ENCODE measurements around the gene IFFO2. TPM values are rescaled to one million over a fixed set of nuclear protein-coding genes. Genes with fewer than 3 reads are reported as not detected.

IFFO2 gene
- total RNA-seq, 1 experiment from 2014 or later: 15.6 TPM

DNA sequence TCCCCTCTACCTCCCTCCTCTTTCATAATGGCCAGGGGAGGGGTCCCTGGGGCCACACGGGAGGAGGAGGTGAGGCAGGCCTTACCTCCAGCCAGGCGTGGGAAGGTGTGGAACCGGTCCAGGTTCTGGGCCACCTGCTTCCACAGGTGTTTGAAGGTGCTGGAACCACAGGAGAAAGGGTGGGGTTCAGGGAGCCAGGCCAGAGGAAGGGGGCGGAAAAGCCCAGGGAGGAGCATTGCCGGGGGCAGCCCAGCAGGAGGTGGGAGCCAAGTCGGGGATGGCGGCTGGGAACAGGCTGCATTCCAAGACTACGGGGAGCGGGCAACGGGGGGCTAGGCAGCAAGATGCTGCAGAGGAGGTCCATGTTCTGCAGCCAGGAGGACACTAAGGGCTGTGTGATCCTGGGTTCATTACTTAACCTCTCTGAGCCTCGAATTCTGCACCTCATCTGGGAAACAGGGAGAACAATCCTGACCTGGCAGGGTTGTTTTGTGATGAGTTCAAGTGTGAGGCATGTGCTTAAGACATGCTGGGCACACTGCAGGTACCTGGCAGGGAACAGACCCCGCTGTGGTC, 77.2 kb downstream of the IFFO2 start:
- RAD21 ChIA-PET (ENCODE audit: low non-redundant PET in 1 of 2, low total read pairs in 2 of 2, uncharacterized antibody in 2 of 2, unreplicated experiment in 2 of 2): no interaction called here
- no peak for DNase-seq (ENCODE audit: low read depth, low spot score)
- CTCF ChIA-PET: no interaction called here
- Histone ChIP-seq H3K4me2 (ENCODE audit: low read length) (no peak overlapping the region), H3K9me3 (ENCODE audit: control insufficient read depth in 1 of 2, insufficient read depth in 1 of 2, low read depth in 1 of 2, low read length in 2 of 2) (no peaks in the 10 kb centered on the region), H3K9me2 (ENCODE audit: insufficient read depth) (no peaks in the 10 kb centered on the region), H3K4me3 (replicated peaks in 1 of 2; ENCODE audit: low read depth in 1 of 2, low read length in 2 of 2) (no peak overlapping the region), H3K79me2 (ENCODE audit: insufficient read depth, low read length) (no peaks in the 10 kb centered on the region), H3K4me1 (ENCODE audit: control insufficient read depth in 1 of 2, insufficient read depth in 2 of 2, low read length in 2 of 2) (peaks cover 0 to 6% of the 10 kb centered on the region in 2 experiments; a peak in 1 of 4 replicates), H4K20me1 (ENCODE audit: insufficient read depth) (no peaks in the 10 kb centered on the region), H3K9ac (ENCODE audit: low read length) (no peak overlapping the region), H3K27me3 (ENCODE audit: insufficient read depth, low read length) (no peaks in the 10 kb centered on the region), H2AFZ (ENCODE audit: low read depth, low read length, poor library complexity, severe bottlenecking) (no peak overlapping the region), H3K36me3 (ENCODE audit: control insufficient read depth in 1 of 2, insufficient read depth in 2 of 2, low read length in 2 of 2) (no peaks in the 10 kb centered on the region), H3K27ac (ENCODE audit: low read depth, low read length) (no peak overlapping the region)
- no peak for ATAC-seq
- intact Hi-C loops (cut with micrococcal nuclease): no loop called here
- POLR2A ChIA-PET: no interaction called here
- TF ChIP-seq FOSL1 (IDR thresholded peaks at IDR 0.05; ENCODE audit: low read depth): no peak
- no peak for TF ChIP-seq POLR2A (IDR thresholded peaks at IDR 0.05; ENCODE audit: borderline replicate concordance, extremely low read depth, insufficient read depth, insufficient read length)
- no peak for TF ChIP-seq YY1 (IDR thresholded peaks at IDR 0.05; ENCODE audit: extremely low read depth, insufficient replicate concordance, low read depth, low read length)
- TF ChIP-seq SP1 (IDR thresholded peaks at IDR 0.05; ENCODE audit: low read depth): no peak
- no peak for TF ChIP-seq EZH2 (IDR thresholded peaks at IDR 0.05)
- TF ChIP-seq EZH2phosphoT487 (IDR thresholded peaks at IDR 0.05; ENCODE audit: borderline replicate concordance): no peak
- TF ChIP-seq POLR2AphosphoS5 (IDR thresholded peaks at IDR 0.05; ENCODE audit: low read depth, low read length): no peak
- no peak for TF ChIP-seq ZNF274 (IDR thresholded peaks at IDR 0.05; ENCODE audit: low read depth, low read length)
- no peak for TF ChIP-seq CEBPB (IDR thresholded peaks at IDR 0.05; ENCODE audit: low read depth)
- no peak for TF ChIP-seq SIN3A (IDR thresholded peaks at IDR 0.05; ENCODE audit: low read depth)
- TF ChIP-seq, protein P1, sequence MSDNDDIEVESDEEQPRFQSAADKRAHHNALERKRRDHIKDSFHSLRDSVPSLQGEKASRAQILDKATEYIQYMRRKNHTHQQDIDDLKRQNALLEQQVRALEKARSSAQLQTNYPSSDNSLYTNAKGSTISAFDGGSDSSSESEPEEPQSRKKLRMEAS (IDR thresholded peaks at IDR 0.05): no peak
- TF ChIP-seq SRF (IDR thresholded peaks at IDR 0.05; ENCODE audit: low read depth): no peak
- BruUV-seq (replicated peaks): no TSS peak
